HepG2 (cell line): ENCODE results near the gene RPE65. TPM values are rescaled to one million over a fixed set of nuclear protein-coding genes. Genes with fewer than 3 reads are reported as not detected.
A peak's percentile ranks its signal among the peaks of the same experiment; 100 is the strongest.

Experiments
- CBX5 ChIP-seq: sonication (generic); formaldehyde crosslinking; IDR thresholded peaks from 2 replicates; pipeline ENCODE4 v1.4.0; 2020; ENCODE audit warnings: missing genetic modification reagents, borderline replicate concordance
- CCAR2 ChIP-seq: fragments of 200-400 bp; formaldehyde crosslinking; optimal IDR thresholded peaks from 2 replicates; pipeline ENCODE3; 2018; ENCODE audit warnings: low read depth, mild to moderate bottlenecking, low read length, moderate library complexity
- CENPX ChIP-seq: sonication (generic); formaldehyde crosslinking; IDR thresholded peaks from 2 replicates; pipeline ENCODE4 v1.9.0; 2021; ENCODE audit warnings: mild to moderate bottlenecking, missing genetic modification reagents, moderate library complexity
- CHD4 ChIP-seq: fragments of 200-600 bp; sonication (generic); IDR thresholded peaks from 2 replicates; pipeline ENCODE4 v1.7.0; 2017; ENCODE audit warnings: mild to moderate bottlenecking, low read length, borderline replicate concordance
- FOXA1 ChIP-seq, 2 experiments: fragments of 450-650 bp in 1 of 2; sonication (generic) in 1 of 2; formaldehyde crosslinking in 1 of 2; IDR thresholded peaks; 2 replicates each; pipeline versions ENCODE4 v1.4.0 to v1.6.1; 2016 to 2020; ENCODE audit warnings: missing genetic modification reagents in 1 of 2
- FOXO4 ChIP-seq: sonication (generic); formaldehyde crosslinking; conservative IDR thresholded peaks from 2 replicates; pipeline ENCODE4 v1.8.1; 2023; ENCODE audit warnings: missing genetic modification reagents
- GATAD2A ChIP-seq: IDR thresholded peaks from 2 replicates; pipeline ENCODE4 v1.6.1; 2016
- GLI4 ChIP-seq: sonication (generic); formaldehyde crosslinking; IDR thresholded peaks from 2 replicates; pipeline ENCODE4 v1.5.1; 2020; ENCODE audit warnings: missing genetic modification reagents, mild to moderate bottlenecking, moderate library complexity, borderline replicate concordance
- HNF4G ChIP-seq, 2 experiments: sonication (generic) in 1 of 2; formaldehyde crosslinking in 1 of 2; IDR thresholded peaks; 2 replicates each; pipeline versions ENCODE4 v1.4.0 to v1.6.1; 2011 to 2020; ENCODE audit warnings: borderline replicate concordance in 2 of 2, low read depth in 2 of 2, mild to moderate bottlenecking in 2 of 2, low read length in 1 of 2, missing genetic modification reagents in 1 of 2, moderate library complexity in 1 of 2
- HOXA9 ChIP-seq: sonication (generic); formaldehyde crosslinking; IDR thresholded peaks from 2 replicates; pipeline ENCODE4 v1.8.1; 2022; ENCODE audit warnings: missing genetic modification reagents, mild to moderate bottlenecking, moderate library complexity, borderline replicate concordance
- IRF2 ChIP-seq: IDR thresholded peaks from 2 replicates; pipeline ENCODE4 v1.6.1; 2018; ENCODE audit warnings: missing genetic modification reagents, missing compliant biosample characterization
- MXI1 ChIP-seq: IDR thresholded peaks from 3 replicates; pipeline ENCODE4 v1.6.1; 2012; ENCODE audit warnings: low read depth, low read length, inconsistent platforms, borderline replicate concordance
- NR1H2 ChIP-seq: sonication (generic); formaldehyde crosslinking; IDR thresholded peaks from 2 replicates; pipeline ENCODE4 v1.8.1; 2022; ENCODE audit warnings: low read depth, missing genetic modification reagents, borderline replicate concordance
- SOX6 ChIP-seq, 2 experiments: fragments of 450-650 bp in 1 of 2; sonication (generic) in 1 of 2; formaldehyde crosslinking in 1 of 2; IDR thresholded peaks; 2 replicates each; pipeline versions ENCODE4 v1.4.0 to v1.6.1; 2017 to 2020; ENCODE audit warnings: antibody characterized with exemption in 1 of 2, mild to moderate bottlenecking in 1 of 2, missing genetic modification reagents in 1 of 2
- SSRP1 ChIP-seq: IDR thresholded peaks from 2 replicates; pipeline ENCODE4 v1.6.1; 2016; ENCODE audit warnings: control low read depth
- TCF12 ChIP-seq, 2 experiments: fragments of 450-650 bp in 1 of 2; sonication (generic) in 1 of 2; formaldehyde crosslinking in 1 of 2; IDR thresholded peaks; 2 replicates each; pipeline versions ENCODE4 v1.6.1 to v1.8.0; 2017 to 2022; ENCODE audit warnings: antibody characterized with exemption in 1 of 2, mild to moderate bottlenecking in 1 of 2, missing genetic modification reagents in 1 of 2, moderate library complexity in 1 of 2
- U2AF2 ChIP-seq: fragments of 200-400 bp; formaldehyde crosslinking; IDR thresholded peaks from 2 replicates; pipeline ENCODE4 v1.6.1; 2017; ENCODE audit warnings: low read depth, mild to moderate bottlenecking, low read length
- ZKSCAN8 ChIP-seq: IDR thresholded peaks from 2 replicates; pipeline ENCODE4 v1.6.1; 2016; ENCODE audit warnings: borderline replicate concordance, missing genetic modification reagents, missing compliant biosample characterization
- ZNF230 ChIP-seq: sonication (generic); formaldehyde crosslinking; IDR thresholded peaks from 2 replicates; pipeline ENCODE4 v1.4.0; 2020; ENCODE audit warnings: mild to moderate bottlenecking, missing genetic modification reagents
- ZNF232 ChIP-seq: sonication (generic); formaldehyde crosslinking; IDR thresholded peaks from 2 replicates; pipeline ENCODE4 v1.4.0; 2020; ENCODE audit warnings: missing genetic modification reagents, borderline replicate concordance
- ZNF253 ChIP-seq: sonication (generic); formaldehyde crosslinking; IDR thresholded peaks from 2 replicates; pipeline ENCODE4 v1.8.0; 2022; ENCODE audit warnings: mild to moderate bottlenecking, missing genetic modification reagents, borderline replicate concordance
- ZNF260 ChIP-seq: sonication (generic); formaldehyde crosslinking; IDR thresholded peaks from 2 replicates; pipeline ENCODE4 v1.4.0; 2020; ENCODE audit warnings: missing genetic modification reagents, low read depth, mild to moderate bottlenecking, borderline replicate concordance
- ZNF564 ChIP-seq: sonication (generic); formaldehyde crosslinking; IDR thresholded peaks from 2 replicates; pipeline ENCODE4 v1.8.1; 2023; ENCODE audit warnings: mild to moderate bottlenecking, missing genetic modification reagents
- ZNF775 ChIP-seq: sonication (generic); formaldehyde crosslinking; IDR thresholded peaks from 2 replicates; pipeline ENCODE4 v1.4.0; 2020; ENCODE audit warnings: missing genetic modification reagents, mild to moderate bottlenecking, moderate library complexity, borderline replicate concordance
- ZSCAN31 ChIP-seq: sonication (generic); formaldehyde crosslinking; IDR thresholded peaks from 2 replicates; pipeline ENCODE4 v1.5.0; 2020; ENCODE audit warnings: low read depth, mild to moderate bottlenecking, missing genetic modification reagents
- polyA plus RNA-seq, 8 experiments: library from polyadenylated mRNA; depleted of rRNA in 3 of 8; stranded (reverse) in 7 of 8; unstranded in 1 of 8; fragments of >200 nt; fragmentation: Illumina TruSeq in 4 of 8; extraction: Trizol in 4 of 8; gene quantifications; 2 replicates each; pipeline versions ENCODE4 v1.2.1 to v1.2.3, GENCODE V29; 2011 to 2016; ENCODE audit warnings: low read depth in 4 of 8, missing spikeins in 1 of 8, mixed read lengths in 1 of 8; ENCODE audit not compliant: insufficient read depth in 1 of 8
- total RNA-seq, 5 experiments: library from RNA; depleted of rRNA; stranded (reverse); fragments of >200 nt; fragmentation: Illumina TruSeq; extraction: Trizol; gene quantifications; 2 replicates each; pipeline ENCODE4 v1.2.3, GENCODE V29; 2016; ENCODE audit warnings: low read depth in 1 of 5
- TF ChIP-seq, protein P1 (sequence below): sonication (generic); formaldehyde crosslinking; IDR thresholded peaks from 2 replicates; pipeline ENCODE4 v1.9.0; 2021; ENCODE audit warnings: missing genetic modification reagents, borderline replicate concordance

Gene RPE65
- total and polyA plus RNA-seq, 2 of the 13 experiments (the other 11 are each of a cell fraction or from before 2014, with no cell fraction given), result not detected

DNA sequence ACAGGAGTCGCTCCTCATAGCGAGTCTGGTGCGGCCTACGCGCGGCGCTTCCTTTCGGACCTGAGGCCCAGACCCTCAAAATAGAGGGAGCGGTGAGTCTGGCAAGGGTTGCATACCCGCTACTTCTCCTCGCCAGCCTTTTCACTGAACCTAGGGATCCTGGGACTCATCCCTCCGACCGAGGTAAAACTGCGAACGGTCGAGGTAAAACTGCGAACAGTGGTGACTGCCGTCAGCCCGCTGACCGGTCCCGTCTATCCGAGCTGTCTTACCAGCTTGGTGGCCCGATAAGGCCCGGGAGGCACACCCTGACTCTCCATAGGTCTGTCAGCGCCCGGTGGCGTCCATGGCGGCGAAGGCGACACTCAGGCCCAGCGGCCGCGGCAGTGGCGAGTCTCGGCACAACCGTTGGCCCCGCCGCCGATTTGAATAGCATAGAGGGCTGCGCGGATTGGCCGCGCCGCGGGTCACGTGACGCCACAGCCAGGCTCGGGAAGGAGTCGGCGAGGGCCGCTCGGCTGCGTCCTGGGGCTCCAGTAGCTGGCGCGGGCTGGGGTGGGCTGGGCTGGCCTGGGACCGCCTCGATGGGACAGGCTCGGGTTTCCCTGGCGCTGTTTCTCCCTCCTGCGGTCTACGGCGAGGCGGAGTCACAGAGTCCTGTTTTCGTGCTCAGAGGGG lies 47.1 kb upstream of the RPE65 start, which contains the start of gene DEPDC1 (continued):
- TF ChIP-seq ZNF232 (CRISPR knock-in tag), result no peak
- TF ChIP-seq ZNF253 (CRISPR knock-in tag), result no peak
- TF ChIP-seq SSRP1 (CRISPR knock-in tag), result no peak
- TF ChIP-seq HNF4G (IDR thresholded peaks at IDR 0.05; ENCODE audit: borderline replicate concordance, low read depth, low read length), result no peak
- no peak for TF ChIP-seq HNF4G (CRISPR knock-in tag; IDR thresholded peaks at IDR 0.05; ENCODE audit: borderline replicate concordance, low read depth)
- peak; percentile 48; the same call in 1 of the 2 replicates for TF ChIP-seq HOXA9 (CRISPR knock-in tag)
- TF ChIP-seq CHD4, result no peak
- TF ChIP-seq ZNF230 (CRISPR knock-in tag), result peak; percentile 72; the same call in 1 of the 2 replicates
- peak; percentile 97 for TF ChIP-seq MXI1
- TF ChIP-seq ZNF260 (CRISPR knock-in tag), result no peak
- TF ChIP-seq IRF2 (CRISPR knock-in tag), result no peak
- TF ChIP-seq GATAD2A (CRISPR knock-in tag), result no peak
- no peak for TF ChIP-seq ZNF775 (CRISPR knock-in tag)
- TF ChIP-seq, protein P1, sequence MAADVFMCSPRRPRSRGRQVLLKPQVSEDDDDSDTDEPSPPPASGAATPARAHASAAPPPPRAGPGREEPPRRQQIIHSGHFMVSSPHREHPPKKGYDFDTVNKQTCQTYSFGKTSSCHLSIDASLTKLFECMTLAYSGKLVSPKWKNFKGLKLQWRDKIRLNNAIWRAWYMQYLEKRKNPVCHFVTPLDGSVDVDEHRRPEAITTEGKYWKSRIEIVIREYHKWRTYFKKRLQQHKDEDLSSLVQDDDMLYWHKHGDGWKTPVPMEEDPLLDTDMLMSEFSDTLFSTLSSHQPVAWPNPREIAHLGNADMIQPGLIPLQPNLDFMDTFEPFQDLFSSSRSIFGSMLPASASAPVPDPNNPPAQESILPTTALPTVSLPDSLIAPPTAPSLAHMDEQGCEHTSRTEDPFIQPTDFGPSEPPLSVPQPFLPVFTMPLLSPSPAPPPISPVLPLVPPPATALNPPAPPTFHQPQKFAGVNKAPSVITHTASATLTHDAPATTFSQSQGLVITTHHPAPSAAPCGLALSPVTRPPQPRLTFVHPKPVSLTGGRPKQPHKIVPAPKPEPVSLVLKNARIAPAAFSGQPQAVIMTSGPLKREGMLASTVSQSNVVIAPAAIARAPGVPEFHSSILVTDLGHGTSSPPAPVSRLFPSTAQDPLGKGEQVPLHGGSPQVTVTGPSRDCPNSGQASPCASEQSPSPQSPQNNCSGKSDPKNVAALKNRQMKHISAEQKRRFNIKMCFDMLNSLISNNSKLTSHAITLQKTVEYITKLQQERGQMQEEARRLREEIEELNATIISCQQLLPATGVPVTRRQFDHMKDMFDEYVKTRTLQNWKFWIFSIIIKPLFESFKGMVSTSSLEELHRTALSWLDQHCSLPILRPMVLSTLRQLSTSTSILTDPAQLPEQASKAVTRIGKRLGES, result no peak
- TF ChIP-seq SOX6 (IDR thresholded peaks at IDR 0.05), result no peak
- TF ChIP-seq SOX6 (CRISPR knock-in tag; IDR thresholded peaks at IDR 0.05), result no peak
- TF ChIP-seq FOXO4 (CRISPR knock-in tag), result no peak
- 0 out of 2 replicates have a peak, but pooled peaks have one; percentile 16 for TF ChIP-seq GLI4
- no peak for TF ChIP-seq FOXA1 (IDR thresholded peaks at IDR 0.05)
- TF ChIP-seq FOXA1 (CRISPR knock-in tag; IDR thresholded peaks at IDR 0.05), result no peak
- TF ChIP-seq CENPX (CRISPR knock-in tag), result no peak
- no peak for TF ChIP-seq U2AF2
- no peak for TF ChIP-seq CBX5 (CRISPR knock-in tag)
- no peak for TF ChIP-seq NR1H2 (CRISPR knock-in tag)
- TF ChIP-seq ZSCAN31 (CRISPR knock-in tag), result peak; percentile 77; the same call in 1 of the 2 replicates
- no peak for TF ChIP-seq CCAR2
- TF ChIP-seq TCF12 (IDR thresholded peaks at IDR 0.05), result no peak
- TF ChIP-seq TCF12 (CRISPR knock-in tag; IDR thresholded peaks at IDR 0.05), result no peak
- TF ChIP-seq ZNF564 (CRISPR knock-in tag), result 0 out of 2 replicates have a peak, but pooled peaks have one; percentile 37
- no peak for TF ChIP-seq ZKSCAN8 (CRISPR knock-in tag)
